Measurements from ENCODE around the gene STEAP1B.
"Not testable (repeated sequence)": the region's sequence is repeated elsewhere in the genome, so short reads cannot be mapped to it uniquely, and the experiment has no call there.

STEAP1B gene

GRCh38 chr7:22435105-22435504 lies 64.9 kb downstream of the STEAP1B start:
- no peak overlapping the region for H3K4me3 ChIP-seq (ENCODE audit: low read depth, low read length)
- no peak for DNase-seq (ENCODE audit: low read depth)
- no peak for TF ChIP-seq CTCF (IDR thresholded peaks at IDR 0.05; ENCODE audit: control insufficient read depth, extremely low read depth, insufficient read depth)

- H3K4me3 ChIP-seq (ENCODE audit: low read depth, low read length): no peak overlapping the region
- DNase-seq (ENCODE audit: low read depth): no peak
- TF ChIP-seq CTCF (IDR thresholded peaks at IDR 0.05; ENCODE audit: control insufficient read depth, extremely low read depth, insufficient read depth): no peak
Observed at GRCh38 chr7:22433710-22434460, 66.1 kb downstream of the STEAP1B start.

DNA sequence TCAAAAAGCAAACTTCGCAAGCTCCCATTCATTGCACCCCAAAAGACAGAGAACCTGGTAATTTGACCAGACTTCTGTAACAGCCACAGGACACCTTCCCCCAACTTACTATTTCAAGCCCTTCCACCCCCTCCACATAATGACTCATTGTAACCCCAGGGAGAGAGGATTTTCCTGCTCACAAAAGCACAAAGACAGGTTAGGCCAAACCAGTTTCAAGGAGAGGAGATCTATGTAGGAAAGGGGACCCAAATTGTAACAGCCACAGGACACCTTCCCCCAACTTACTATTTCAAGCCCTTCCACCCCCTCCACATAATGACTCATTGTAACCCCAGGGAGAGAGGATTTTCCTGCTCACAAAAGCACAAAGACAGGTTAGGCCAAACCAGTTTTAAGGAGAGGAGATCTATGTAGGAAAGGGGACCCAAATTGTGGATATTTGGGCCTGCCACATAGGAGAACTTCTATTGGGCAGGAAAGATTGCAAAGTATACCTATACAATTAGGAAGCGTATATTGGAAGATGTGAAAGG lies 66.8 kb downstream of the STEAP1B start:
- DNase-seq (ENCODE audit: low read depth); H3K4me3 ChIP-seq (ENCODE audit: low read depth, low read length): not testable (repeated sequence)

DNA sequence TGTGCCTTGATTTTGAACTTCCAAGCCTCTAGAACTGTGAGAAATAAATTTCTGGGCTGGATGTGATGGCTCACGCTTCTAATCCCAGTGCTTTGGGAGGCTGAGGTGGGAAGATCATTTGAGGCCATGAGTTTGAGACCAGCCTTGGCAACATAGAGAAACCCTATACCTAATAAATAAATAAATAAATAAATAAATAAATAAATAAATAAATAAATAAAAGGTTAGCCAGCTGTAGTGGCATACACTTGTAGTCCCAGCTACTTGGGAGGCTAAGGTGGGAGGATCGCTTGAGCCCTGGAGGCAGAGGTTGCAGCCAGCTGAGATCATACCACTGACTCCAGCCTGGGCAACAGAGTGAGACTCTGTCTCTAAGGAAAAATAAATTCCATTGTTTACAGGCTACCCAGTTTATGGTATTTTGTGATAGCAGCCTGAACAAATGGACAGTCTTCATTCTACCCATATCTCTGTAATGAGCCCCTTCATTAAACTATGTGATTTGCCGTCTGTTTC lies 67.7 kb downstream of the STEAP1B start:
- no peak for TF ChIP-seq CTCF (IDR thresholded peaks at IDR 0.05; ENCODE audit: control insufficient read depth, extremely low read depth, insufficient read depth)
- DNase-seq (ENCODE audit: low read depth): no peak
- no peak overlapping the region for H3K4me3 ChIP-seq (ENCODE audit: low read depth, low read length)

DNA sequence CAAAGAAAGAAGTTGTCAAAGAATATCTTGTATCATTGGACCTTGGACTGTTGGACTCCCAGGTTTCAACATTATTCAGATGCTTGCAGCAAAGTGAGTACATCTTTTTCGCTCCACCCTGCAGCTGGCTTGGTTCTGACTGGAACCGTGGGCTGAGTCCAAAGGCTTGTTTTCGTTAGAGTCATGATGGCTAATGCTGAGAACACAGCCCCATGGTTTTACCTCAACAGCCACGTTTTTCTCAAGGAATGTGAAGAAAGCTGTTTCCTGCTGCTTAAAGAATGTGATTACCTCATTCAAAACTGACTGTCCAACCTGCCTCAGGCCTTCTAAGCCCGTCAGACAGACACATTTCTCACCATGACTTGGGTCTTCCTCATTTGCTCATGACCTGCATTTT lies 69.5 kb downstream of the STEAP1B start:
- no peak overlapping the region for H3K4me3 ChIP-seq (ENCODE audit: low read depth, low read length)
- DNase-seq (ENCODE audit: low read depth): no peak
- TF ChIP-seq CTCF (IDR thresholded peaks at IDR 0.05; ENCODE audit: control insufficient read depth, extremely low read depth, insufficient read depth): no peak

GRCh38 chr7:22429386-22429785 lies 70.6 kb downstream of the STEAP1B start:
- H3K4me3 ChIP-seq (ENCODE audit: low read depth, low read length): no peak overlapping the region
- no peak for TF ChIP-seq CTCF (IDR thresholded peaks at IDR 0.05; ENCODE audit: control insufficient read depth, extremely low read depth, insufficient read depth)
- no peak for DNase-seq (ENCODE audit: low read depth)

- no peak for TF ChIP-seq CTCF (IDR thresholded peaks at IDR 0.05; ENCODE audit: control insufficient read depth, extremely low read depth, insufficient read depth)
- no peak for DNase-seq (ENCODE audit: low read depth)
- no peak overlapping the region for H3K4me3 ChIP-seq (ENCODE audit: low read depth, low read length)
Observed at GRCh38 chr7:22427855-22428254, 72.1 kb downstream of the STEAP1B start.

All from LNCaP clone FGC (cell line).